Caco-2 (cell line): ENCODE measurements around the gene RAP2B. TPM values are rescaled to one million over a fixed set of nuclear protein-coding genes. Genes with fewer than 3 reads are reported as not detected.

Experiments
- BruUV-seq: library from RNA; stranded (reverse); fragments of 400-500 nt; replicated peaks from 2 replicates; lab custom pipeline; 2021; lab: Mats Ljungman, UMichigan
- CTCF ChIA-PET: fragments of 300-600 bp; sonication (Branson Sonifier 250); formaldehyde crosslinking; loops from one replicate; lab custom pipeline; 2022; ENCODE audit warnings: antibody characterized with exemption; lab: Charles Lee
- POLR2A ChIA-PET: fragments of 300-600 bp; sonication (Branson Sonifier 250); formaldehyde crosslinking; loops from one replicate; lab custom pipeline; 2022; ENCODE audit warnings: antibody characterized with exemption; lab: Charles Lee
- DNase-seq, 2 experiments: peaks; one replicate each; pipeline versions ENCODE4 v3.0.0 to v3.0.0-alpha.2; 2020 to 2022
- H3K27me3 ChIP-seq: replicated peaks from 2 replicates; pipeline ENCODE4 v1.6.0; 2011; ENCODE audit warnings: low read length; ENCODE audit not compliant: control insufficient read depth, insufficient read depth
- H3K36me3 ChIP-seq: 2 replicates; pipeline ENCODE4 v1.5.1; 2011; ENCODE audit warnings: low read length; ENCODE audit not compliant: control insufficient read depth, insufficient read depth
- H3K4me1 ChIP-seq: fragments of 250-450 bp; sonication (Bioruptor Pico); 2 replicates; pipeline ENCODE4 v1.5.1; 2020; ENCODE audit warnings: mild to moderate bottlenecking
- H3K4me3 ChIP-seq: 2 replicates; pipeline ENCODE4 v1.5.1; 2011; ENCODE audit warnings: low read depth, mild to moderate bottlenecking, control low read depth, low read length
- H3K9me3 ChIP-seq: fragments of 250-450 bp; sonication (Bioruptor Pico); 2 replicates; pipeline ENCODE4 v1.5.1; 2020; ENCODE audit warnings: mild to moderate bottlenecking, moderate library complexity
- H3K27ac Mint-ChIP-seq: one replicate; pipeline ENCODE4 v1.8.0; 2022; ENCODE audit warnings: mixed read lengths; ENCODE audit not compliant: unreplicated experiment
- H3K27me3 Mint-ChIP-seq: one replicate; pipeline ENCODE4 v1.8.0; 2022; ENCODE audit warnings: mixed read lengths; ENCODE audit not compliant: insufficient read depth, unreplicated experiment
- H3K36me3 Mint-ChIP-seq: one replicate; pipeline ENCODE4 v1.8.0; 2022; ENCODE audit warnings: mild to moderate bottlenecking, mixed read lengths; ENCODE audit not compliant: insufficient read depth, unreplicated experiment
- H3K4me1 Mint-ChIP-seq: one replicate; pipeline ENCODE4 v1.8.0; 2022; ENCODE audit warnings: low read depth, mixed read lengths; ENCODE audit not compliant: unreplicated experiment
- H3K4me3 Mint-ChIP-seq: one replicate; pipeline ENCODE4 v1.8.0; 2022; ENCODE audit warnings: mild to moderate bottlenecking, moderate library complexity, mixed read lengths; ENCODE audit not compliant: unreplicated experiment
- H3K9me3 Mint-ChIP-seq: one replicate; pipeline ENCODE4 v1.8.0; 2022; ENCODE audit warnings: mixed read lengths; ENCODE audit not compliant: unreplicated experiment
- CTCF ChIP-seq, 2 experiments: fragments of 200-600 bp in 1 of 2; IDR thresholded peaks; 1 replicate in 1 of 2; 2 replicates in 1 of 2; pipeline versions ENCODE4 v1.5.1 to v1.8.0; 2011 to 2022; ENCODE audit warnings: antibody characterized with exemption in 1 of 2, control low read depth in 1 of 2, inconsistent platforms in 1 of 2, low read depth in 1 of 2, low read length in 1 of 2, mild to moderate bottlenecking in 1 of 2, moderate library complexity in 1 of 2; ENCODE audit not compliant: insufficient read depth in 1 of 2, severe bottlenecking in 1 of 2, unreplicated experiment in 1 of 2
- intact Hi-C: fragments of 100-400 bp; cut with micrococcal nuclease; formaldehyde crosslinking; loops from one replicate; pipeline ENCODE4 v1.10.0; 2022; ENCODE audit not compliant: unreplicated experiment
- total RNA-seq: library from RNA; stranded (reverse); gene quantifications from 2 replicates; pipeline ENCODE4 v1.2.3, GENCODE V29; 2022

The RAP2B gene
- total RNA-seq, 1 experiment from 2014 or later: 13.2 TPM

- Histone ChIP-seq H3K4me1 (no peaks in the 10 kb centered on the region), H3K27me3 (no peaks in the 10 kb centered on the region; the same call in 1 of the 2 replicates), H3K9me3 (no peaks in the 10 kb centered on the region), H3K4me3 (no peak overlapping the region), H3K36me3 (no peaks in the 10 kb centered on the region)
- BruUV-seq: no TSS peak
- ChIA-PET CTCF (no interaction called here), POLR2A (no interaction called here)
- no peaks in the 10 kb centered on the region for H3K9me3 Mint-ChIP-seq
- intact Hi-C loops: no loop called here
- H3K4me3 Mint-ChIP-seq: no peak overlapping the region
- TF ChIP-seq CTCF (IDR thresholded peaks at IDR 0.05; ENCODE audit: insufficient read depth in 1 of 2, low read depth in 1 of 2, low read length in 1 of 2, severe bottlenecking in 1 of 2, unreplicated experiment in 1 of 2): no peak
- H3K27me3 Mint-ChIP-seq: no peaks in the 10 kb centered on the region
- no peak overlapping the region for H3K27ac Mint-ChIP-seq
- H3K4me1 Mint-ChIP-seq: no peaks in the 10 kb centered on the region
- no peaks in the 10 kb centered on the region for H3K36me3 Mint-ChIP-seq
- no peak for DNase-seq
Observed at GRCh38 chr3:153216928-153217327, 54.9 kb downstream of the RAP2B start.

GRCh38 chr3:153219146-153219545, 57.1 kb downstream of the RAP2B start:
- Histone ChIP-seq H3K4me1 (no peaks in the 10 kb centered on the region), H3K9me3 (no peaks in the 10 kb centered on the region), H3K27me3 (no peaks in the 10 kb centered on the region), H3K4me3 (no peak overlapping the region), H3K36me3 (no peaks in the 10 kb centered on the region)
- Mint-ChIP-seq H3K36me3 (no peaks in the 10 kb centered on the region), H3K4me1 (no peaks in the 10 kb centered on the region), H3K27ac (no peak overlapping the region), H3K9me3 (no peaks in the 10 kb centered on the region), H3K4me3 (no peak overlapping the region), H3K27me3 (no peaks in the 10 kb centered on the region)
- DNase-seq: no peak
- CTCF ChIA-PET: no interaction called here
- no TSS peak for BruUV-seq
- POLR2A ChIA-PET: no interaction called here
- intact Hi-C loops: no loop called here
- TF ChIP-seq CTCF (IDR thresholded peaks at IDR 0.05; ENCODE audit: insufficient read depth in 1 of 2, low read depth in 1 of 2, low read length in 1 of 2, severe bottlenecking in 1 of 2, unreplicated experiment in 1 of 2): no peak
